GM12874 (cell line): ENCODE measurements around the gene RSRC1.
A peak's percentile ranks its signal among the peaks of the same experiment; 100 is the strongest.

Source experiments
- TF ChIP-seq, protein P1 (sequence below): IDR thresholded peaks from 2 replicates; pipeline ENCODE4 v1.5.1; 2011; ENCODE audit warnings: low read depth, mild to moderate bottlenecking, control low read depth, low read length, moderate library complexity; ENCODE audit not compliant: insufficient read depth

Gene RSRC1

GRCh38 chr3:158519776-158520175, 409.9 kb downstream of the RSRC1 start:
- TF ChIP-seq, protein P1, sequence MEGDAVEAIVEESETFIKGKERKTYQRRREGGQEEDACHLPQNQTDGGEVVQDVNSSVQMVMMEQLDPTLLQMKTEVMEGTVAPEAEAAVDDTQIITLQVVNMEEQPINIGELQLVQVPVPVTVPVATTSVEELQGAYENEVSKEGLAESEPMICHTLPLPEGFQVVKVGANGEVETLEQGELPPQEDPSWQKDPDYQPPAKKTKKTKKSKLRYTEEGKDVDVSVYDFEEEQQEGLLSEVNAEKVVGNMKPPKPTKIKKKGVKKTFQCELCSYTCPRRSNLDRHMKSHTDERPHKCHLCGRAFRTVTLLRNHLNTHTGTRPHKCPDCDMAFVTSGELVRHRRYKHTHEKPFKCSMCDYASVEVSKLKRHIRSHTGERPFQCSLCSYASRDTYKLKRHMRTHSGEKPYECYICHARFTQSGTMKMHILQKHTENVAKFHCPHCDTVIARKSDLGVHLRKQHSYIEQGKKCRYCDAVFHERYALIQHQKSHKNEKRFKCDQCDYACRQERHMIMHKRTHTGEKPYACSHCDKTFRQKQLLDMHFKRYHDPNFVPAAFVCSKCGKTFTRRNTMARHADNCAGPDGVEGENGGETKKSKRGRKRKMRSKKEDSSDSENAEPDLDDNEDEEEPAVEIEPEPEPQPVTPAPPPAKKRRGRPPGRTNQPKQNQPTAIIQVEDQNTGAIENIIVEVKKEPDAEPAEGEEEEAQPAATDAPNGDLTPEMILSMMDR, result no peak

GRCh38 chr3:158520433-158520832, 410.5 kb downstream of the RSRC1 start:
- TF ChIP-seq, protein P1, result no peak

DNA sequence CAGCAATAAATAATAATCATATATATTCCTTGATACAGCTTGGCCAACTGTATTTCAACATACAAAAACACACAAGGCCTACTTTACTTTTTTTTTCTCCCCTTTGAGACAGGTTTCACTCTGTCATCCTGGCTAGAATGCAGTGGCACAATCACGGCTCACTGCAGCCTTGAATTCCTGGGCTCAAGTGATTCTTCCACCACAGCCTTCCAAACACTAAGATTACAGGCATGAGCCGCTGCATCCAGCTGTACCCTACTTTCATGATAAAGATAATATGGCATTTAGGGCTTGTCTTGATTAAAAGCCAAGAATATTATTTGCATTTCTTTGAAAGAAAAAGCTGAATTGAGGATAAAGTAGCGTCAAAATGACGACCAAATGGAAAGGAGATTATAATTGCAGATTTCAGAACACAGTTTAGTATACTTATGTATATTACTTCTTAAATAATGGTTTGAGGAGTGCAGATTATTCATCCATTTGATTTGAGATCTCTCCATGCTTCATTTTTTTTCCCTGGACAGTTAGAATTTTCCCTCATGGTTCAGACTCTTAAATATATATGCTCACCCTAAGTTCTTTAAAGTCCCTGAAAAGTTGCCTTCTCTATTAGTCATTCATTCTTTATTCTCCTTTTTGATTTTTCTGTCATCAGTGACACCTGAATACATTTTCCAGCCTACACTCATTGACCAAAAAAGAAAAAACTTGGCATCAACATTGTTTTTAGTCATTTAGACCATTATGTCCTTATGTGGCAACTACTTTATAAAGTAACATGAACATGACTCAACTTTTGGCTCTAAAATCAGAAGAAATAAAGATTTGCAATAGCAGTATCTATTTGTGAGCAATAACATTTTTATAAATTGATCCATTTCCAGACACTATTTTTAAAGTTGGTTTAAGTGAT, 412.6 kb downstream of the RSRC1 start:
- TF ChIP-seq, protein P1, result no peak

DNA sequence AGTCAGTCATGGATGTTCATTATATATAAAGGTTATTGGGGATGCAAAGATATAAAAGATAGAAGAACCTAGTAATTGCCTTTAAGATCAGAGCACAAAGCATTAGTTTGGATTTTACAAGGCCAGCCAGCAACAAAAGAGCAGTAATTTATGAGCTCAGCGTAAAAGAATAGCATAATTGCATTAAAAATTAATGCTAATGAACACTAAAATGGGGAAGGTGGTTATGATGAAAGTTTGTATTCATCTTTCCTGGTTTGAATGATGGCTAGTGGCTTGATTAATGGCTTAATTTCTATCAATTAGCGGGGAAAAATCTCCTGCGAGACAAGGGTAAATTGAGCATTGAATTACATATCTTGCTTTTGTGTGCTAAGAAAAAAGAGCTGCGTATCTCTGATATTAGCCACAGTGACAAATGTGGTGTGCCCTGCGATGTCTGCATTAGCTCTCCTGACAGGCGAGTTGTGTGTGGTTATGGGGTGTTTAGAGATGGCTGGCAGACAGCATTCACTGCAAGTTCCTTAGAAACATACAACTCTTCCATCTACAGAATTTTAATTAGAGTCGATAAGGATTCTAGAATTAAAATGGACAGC, 418.3 kb downstream of the RSRC1 start:
- TF ChIP-seq, protein P1, result no peak

GRCh38 chr3:158531334-158531733, 421.4 kb downstream of the RSRC1 start:
- TF ChIP-seq, protein P1, result no peak

- TF ChIP-seq, protein P1, result 0 out of 2 replicates have a peak, but pooled peaks have one; percentile 37
Measured at GRCh38 chr3:158532099-158532734, 422.3 kb downstream of the RSRC1 start.

- TF ChIP-seq, protein P1, result no peak
Measured at GRCh38 chr3:158535918-158536317, 426.0 kb downstream of the RSRC1 start.
